PC-9 (cell line): ENCODE results near the gene RCSD1. TPM values are rescaled to one million over a fixed set of nuclear protein-coding genes. Genes with fewer than 3 reads are reported as not detected.

Experiments
- BruUV-seq: library from RNA; stranded (reverse); fragments of 400-500 nt; replicated peaks from 2 replicates; lab custom pipeline; 2021; lab: Mats Ljungman, UMichigan
- CTCF ChIA-PET: fragments of 300-600 bp; sonication (Branson Sonifier 250); formaldehyde crosslinking; loops from one replicate; lab custom pipeline; 2022; ENCODE audit warnings: antibody characterized with exemption; lab: Charles Lee
- POLR2A ChIA-PET: fragments of 300-600 bp; sonication (Branson Sonifier 250); formaldehyde crosslinking; loops from one replicate; lab custom pipeline; 2022; ENCODE audit warnings: antibody characterized with exemption; ENCODE audit not compliant: unreplicated experiment; lab: Charles Lee
- DNase-seq, 2 experiments: peaks; one replicate each; pipeline versions ENCODE4 v3.0.0 to v3.0.0-alpha.2; 2015 to 2022; ENCODE audit warnings: mixed read lengths in 1 of 2
- H2AFZ ChIP-seq: fragments of 200-600 bp; sonication (generic); 2 replicates; pipeline ENCODE4 v1.8.1; 2017; ENCODE audit warnings: antibody characterized with exemption
- H3F3A ChIP-seq: fragments of 200-600 bp; sonication (generic); 2 replicates; pipeline ENCODE4 v1.8.1; 2017; ENCODE audit warnings: antibody characterized with exemption, mild to moderate bottlenecking, low read depth; ENCODE audit not compliant: insufficient read depth
- H3K27ac ChIP-seq: fragments of 200-600 bp; sonication (generic); 2 replicates; pipeline ENCODE4 v1.6.1; 2016; ENCODE audit warnings: mixed run types
- H3K27me3 ChIP-seq: fragments of 200-600 bp; sonication (generic); 2 replicates; pipeline ENCODE4 v1.6.1; 2016; ENCODE audit warnings: low read depth, mixed run types; ENCODE audit not compliant: insufficient read depth
- H3K36me3 ChIP-seq: fragments of 200-600 bp; sonication (generic); 2 replicates; pipeline ENCODE4 v1.6.1; 2016; ENCODE audit warnings: low read depth, mixed run types
- H3K4me1 ChIP-seq: fragments of 200-600 bp; sonication (generic); replicated peaks from 2 replicates; pipeline ENCODE4 v1.6.1; 2016; ENCODE audit warnings: mixed run types; ENCODE audit not compliant: insufficient read depth
- H3K4me2 ChIP-seq: fragments of 200-600 bp; sonication (generic); 2 replicates; pipeline ENCODE4 v1.6.1; 2017; ENCODE audit warnings: mixed run types
- H3K4me3 ChIP-seq: fragments of 200-600 bp; sonication (generic); 2 replicates; pipeline ENCODE4 v1.6.1; 2016; ENCODE audit warnings: mixed run types
- H3K79me2 ChIP-seq: fragments of 200-600 bp; sonication (generic); 2 replicates; pipeline ENCODE4 v1.6.1; 2017; ENCODE audit warnings: low read depth, mixed run types
- H3K9me2 ChIP-seq: fragments of 200-600 bp; sonication (generic); 2 replicates; pipeline ENCODE4 v1.8.1; 2017; ENCODE audit warnings: mild to moderate bottlenecking; ENCODE audit not compliant: insufficient read depth
- H3K9me3 ChIP-seq: fragments of 200-600 bp; sonication (generic); 2 replicates; pipeline ENCODE4 v1.8.1; 2016; ENCODE audit warnings: low read depth; ENCODE audit not compliant: insufficient read depth
- H4K20me1 ChIP-seq: fragments of 200-600 bp; sonication (generic); 2 replicates; pipeline ENCODE4 v1.8.1; 2017; ENCODE audit not compliant: insufficient read depth
- CTCF ChIP-seq: fragments of 200-600 bp; sonication (generic); conservative IDR thresholded peaks from 2 replicates; pipeline ENCODE4 v1.6.1; 2017; ENCODE audit warnings: mixed run types, antibody characterized with exemption, mild to moderate bottlenecking, moderate library complexity
- EZH2 ChIP-seq: fragments of 200-600 bp; sonication (generic); IDR thresholded peaks from 2 replicates; pipeline ENCODE4 v1.8.0; 2017; ENCODE audit warnings: antibody characterized with exemption, low read depth
- intact Hi-C: fragments of 100-400 bp; cut with micrococcal nuclease; formaldehyde crosslinking; loops from one replicate; pipeline ENCODE4 v1.10.0; 2022; ENCODE audit not compliant: unreplicated experiment
- total RNA-seq: library from RNA; stranded (reverse); gene quantifications from 2 replicates; pipeline ENCODE4 v1.2.3, GENCODE V29; 2021

The RCSD1 gene
- total RNA-seq, 1 experiment from 2014 or later = not detected

- Histone ChIP-seq H3K4me2 (no peak overlapping the region), H2AFZ (no peak overlapping the region), H3F3A (no peaks in the 10 kb centered on the region), H3K27ac (no peak overlapping the region), H3K9me3 (no peaks in the 10 kb centered on the region), H3K79me2 (peaks cover 76% of the 10 kb centered on the region), H3K4me3 (no peak overlapping the region), H3K9me2 (no peaks in the 10 kb centered on the region), H3K4me1 (peaks cover 6% of the 10 kb centered on the region; the same call in 1 of the 2 replicates), H3K36me3 (no peaks in the 10 kb centered on the region), H3K27me3 (no peaks in the 10 kb centered on the region), H4K20me1 (no peaks in the 10 kb centered on the region)
- intact Hi-C loops = no loop called here
- TF ChIP-seq EZH2 (no peak), CTCF (no peak)
- no peak for DNase-seq
- ChIA-PET CTCF (no interaction called here), POLR2A (no interaction called here)
- BruUV-seq = no TSS peak
These were observed 120.6 kb downstream of the RCSD1 start for GRCh38 chr1:167750641-167751040.

GRCh38 chr1:167751676-167752075, 121.6 kb downstream of the RCSD1 start:
- Histone ChIP-seq H3K4me3 (no peak overlapping the region), H3K4me2 (no peak overlapping the region), H3K79me2 (peaks cover 72% of the 10 kb centered on the region), H3K4me1 (peaks cover 6% of the 10 kb centered on the region; the same call in 1 of the 2 replicates), H4K20me1 (no peaks in the 10 kb centered on the region), H3F3A (no peaks in the 10 kb centered on the region), H3K9me3 (no peaks in the 10 kb centered on the region), H3K9me2 (no peaks in the 10 kb centered on the region), H2AFZ (no peak overlapping the region), H3K27ac (no peak overlapping the region), H3K27me3 (no peaks in the 10 kb centered on the region), H3K36me3 (no peaks in the 10 kb centered on the region)
- POLR2A ChIA-PET = no interaction called here
- CTCF ChIA-PET = no interaction called here
- BruUV-seq = no TSS peak
- TF ChIP-seq EZH2 (no peak), CTCF (no peak)
- no peak for DNase-seq
- intact Hi-C loops = no loop called here

GRCh38 chr1:167752219-167752985, 122.4 kb downstream of the RCSD1 start:
- H3K4me3 ChIP-seq = no peak overlapping the region
- H3F3A ChIP-seq = no peaks in the 10 kb centered on the region
- H3K27ac ChIP-seq = no peak overlapping the region
- intact Hi-C loops = no loop called here
- POLR2A ChIA-PET = no interaction called here
- TF ChIP-seq CTCF (no peak), EZH2 (no peak)
- peaks cover 66% of the 10 kb centered on the region for H3K79me2 ChIP-seq
- H3K27me3 ChIP-seq = no peaks in the 10 kb centered on the region
- H2AFZ ChIP-seq = no peak overlapping the region
- no peaks in the 10 kb centered on the region for H4K20me1 ChIP-seq
- H3K4me1 ChIP-seq = peaks cover 6% of the 10 kb centered on the region; the same call in 1 of the 2 replicates
- no peak for DNase-seq
- no peaks in the 10 kb centered on the region for H3K36me3 ChIP-seq
- H3K9me3 ChIP-seq = no peaks in the 10 kb centered on the region
- BruUV-seq = no TSS peak
- CTCF ChIA-PET = interaction anchor here (0.6 kb wide), 1 partner anchor 100 kb away, joined by 4 read pairs; no protein-coding TSS in a partner anchor
- H3K4me2 ChIP-seq = no peak overlapping the region
- H3K9me2 ChIP-seq = no peaks in the 10 kb centered on the region
